ENCODE measurements around the gene MRPL21. TPM values are rescaled to one million over a fixed set of nuclear protein-coding genes. Genes with fewer than 3 reads are reported as not detected.

The MRPL21 gene
- total and polyA plus RNA-seq, 2 of the 13 experiments (the other 11 are each of a cell fraction or from before 2014, with no cell fraction given): 61.5 to 100 TPM

DNA sequence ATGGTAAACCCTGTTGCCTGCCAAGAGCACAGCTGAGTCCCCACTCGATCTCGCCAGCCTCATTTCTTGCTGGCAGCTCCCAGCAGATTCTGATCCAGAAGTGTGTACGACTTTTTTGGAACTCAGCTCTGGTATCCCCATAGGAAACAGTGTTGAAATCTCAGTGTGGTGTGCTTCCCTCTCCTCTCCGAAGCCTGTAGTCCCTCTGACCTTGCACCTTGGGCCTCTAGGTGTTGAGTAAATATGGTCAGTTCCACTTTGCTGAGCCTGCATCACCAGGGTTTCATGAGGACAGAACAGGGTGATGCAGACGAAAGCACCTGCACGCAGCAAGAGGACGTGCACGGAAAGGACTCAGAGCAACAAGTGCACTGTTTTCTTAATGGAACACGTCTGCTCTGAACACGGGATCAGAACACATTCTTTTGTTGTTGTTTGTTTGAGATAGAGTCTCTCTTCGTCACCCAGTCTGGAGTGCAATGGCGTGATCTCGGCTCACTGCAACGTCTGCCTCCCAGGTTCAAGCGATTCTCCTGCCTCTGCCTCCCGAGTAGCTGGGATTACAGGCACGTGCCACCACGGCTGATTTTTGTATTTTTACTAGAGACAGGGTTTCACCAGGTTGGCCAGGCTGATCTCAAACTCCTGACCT, 58.2 kb downstream of the MRPL21 start (continued):
- TF ChIP-seq, protein P1, sequence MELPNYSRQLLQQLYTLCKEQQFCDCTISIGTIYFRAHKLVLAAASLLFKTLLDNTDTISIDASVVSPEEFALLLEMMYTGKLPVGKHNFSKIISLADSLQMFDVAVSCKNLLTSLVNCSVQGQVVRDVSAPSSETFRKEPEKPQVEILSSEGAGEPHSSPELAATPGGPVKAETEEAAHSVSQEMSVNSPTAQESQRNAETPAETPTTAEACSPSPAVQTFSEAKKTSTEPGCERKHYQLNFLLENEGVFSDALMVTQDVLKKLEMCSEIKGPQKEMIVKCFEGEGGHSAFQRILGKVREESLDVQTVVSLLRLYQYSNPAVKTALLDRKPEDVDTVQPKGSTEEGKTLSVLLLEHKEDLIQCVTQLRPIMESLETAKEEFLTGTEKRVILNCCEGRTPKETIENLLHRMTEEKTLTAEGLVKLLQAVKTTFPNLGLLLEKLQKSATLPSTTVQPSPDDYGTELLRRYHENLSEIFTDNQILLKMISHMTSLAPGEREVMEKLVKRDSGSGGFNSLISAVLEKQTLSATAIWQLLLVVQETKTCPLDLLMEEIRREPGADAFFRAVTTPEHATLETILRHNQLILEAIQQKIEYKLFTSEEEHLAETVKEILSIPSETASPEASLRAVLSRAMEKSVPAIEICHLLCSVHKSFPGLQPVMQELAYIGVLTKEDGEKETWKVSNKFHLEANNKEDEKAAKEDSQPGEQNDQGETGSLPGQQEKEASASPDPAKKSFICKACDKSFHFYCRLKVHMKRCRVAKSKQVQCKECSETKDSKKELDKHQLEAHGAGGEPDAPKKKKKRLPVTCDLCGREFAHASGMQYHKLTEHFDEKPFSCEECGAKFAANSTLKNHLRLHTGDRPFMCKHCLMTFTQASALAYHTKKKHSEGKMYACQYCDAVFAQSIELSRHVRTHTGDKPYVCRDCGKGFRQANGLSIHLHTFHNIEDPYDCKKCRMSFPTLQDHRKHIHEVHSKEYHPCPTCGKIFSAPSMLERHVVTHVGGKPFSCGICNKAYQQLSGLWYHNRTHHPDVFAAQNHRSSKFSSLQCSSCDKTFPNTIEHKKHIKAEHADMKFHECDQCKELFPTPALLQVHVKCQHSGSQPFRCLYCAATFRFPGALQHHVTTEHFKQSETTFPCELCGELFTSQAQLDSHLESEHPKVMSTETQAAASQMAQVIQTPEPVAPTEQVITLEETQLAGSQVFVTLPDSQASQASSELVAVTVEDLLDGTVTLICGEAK (IDR thresholded peaks at IDR 0.05): no peak
- TF ChIP-seq, protein P1 (CRISPR knock-in tag; IDR thresholded peaks at IDR 0.05): peak; percentile 83
- TF ChIP-seq ZNF18 (CRISPR knock-in tag; IDR thresholded peaks at IDR 0.05; ENCODE audit: insufficient replicate concordance) (peak; percentile 98), CEBPB (IDR thresholded peaks at IDR 0.05; ENCODE audit: borderline replicate concordance, low read depth, low read length) (peak; percentile 77; the same call in 1 of the 2 replicates)
- TF ChIP-seq, protein P2, sequence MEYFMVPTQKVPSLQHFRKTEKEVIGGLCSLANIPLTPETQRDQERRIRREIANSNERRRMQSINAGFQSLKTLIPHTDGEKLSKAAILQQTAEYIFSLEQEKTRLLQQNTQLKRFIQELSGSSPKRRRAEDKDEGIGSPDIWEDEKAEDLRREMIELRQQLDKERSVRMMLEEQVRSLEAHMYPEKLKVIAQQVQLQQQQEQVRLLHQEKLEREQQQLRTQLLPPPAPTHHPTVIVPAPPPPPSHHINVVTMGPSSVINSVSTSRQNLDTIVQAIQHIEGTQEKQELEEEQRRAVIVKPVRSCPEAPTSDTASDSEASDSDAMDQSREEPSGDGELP (IDR thresholded peaks at IDR 0.05; ENCODE audit: borderline replicate concordance, low read depth): peak; percentile 44; the same call in 1 of the 2 replicates
- TF ChIP-seq, protein P3, sequence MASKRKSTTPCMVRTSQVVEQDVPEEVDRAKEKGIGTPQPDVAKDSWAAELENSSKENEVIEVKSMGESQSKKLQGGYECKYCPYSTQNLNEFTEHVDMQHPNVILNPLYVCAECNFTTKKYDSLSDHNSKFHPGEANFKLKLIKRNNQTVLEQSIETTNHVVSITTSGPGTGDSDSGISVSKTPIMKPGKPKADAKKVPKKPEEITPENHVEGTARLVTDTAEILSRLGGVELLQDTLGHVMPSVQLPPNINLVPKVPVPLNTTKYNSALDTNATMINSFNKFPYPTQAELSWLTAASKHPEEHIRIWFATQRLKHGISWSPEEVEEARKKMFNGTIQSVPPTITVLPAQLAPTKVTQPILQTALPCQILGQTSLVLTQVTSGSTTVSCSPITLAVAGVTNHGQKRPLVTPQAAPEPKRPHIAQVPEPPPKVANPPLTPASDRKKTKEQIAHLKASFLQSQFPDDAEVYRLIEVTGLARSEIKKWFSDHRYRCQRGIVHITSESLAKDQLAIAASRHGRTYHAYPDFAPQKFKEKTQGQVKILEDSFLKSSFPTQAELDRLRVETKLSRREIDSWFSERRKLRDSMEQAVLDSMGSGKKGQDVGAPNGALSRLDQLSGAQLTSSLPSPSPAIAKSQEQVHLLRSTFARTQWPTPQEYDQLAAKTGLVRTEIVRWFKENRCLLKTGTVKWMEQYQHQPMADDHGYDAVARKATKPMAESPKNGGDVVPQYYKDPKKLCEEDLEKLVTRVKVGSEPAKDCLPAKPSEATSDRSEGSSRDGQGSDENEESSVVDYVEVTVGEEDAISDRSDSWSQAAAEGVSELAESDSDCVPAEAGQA (IDR thresholded peaks at IDR 0.05; ENCODE audit: low read depth): peak; percentile 79; the same call in 1 of the 2 replicates
- TF ChIP-seq, protein P3 (CRISPR knock-in tag; IDR thresholded peaks at IDR 0.05; ENCODE audit: borderline replicate concordance): no peak

Data from HepG2 (cell line).